Right renal cortex interstitium (tissue), 3 donors: ENCODE measurements around the gene QRFP. TPM values are rescaled to one million over a fixed set of nuclear protein-coding genes. Genes with fewer than 3 reads are reported as not detected.

ENCODE experiments used
- DNase-seq, 3 donors: peaks; one replicate each; pipeline ENCODE4 v3.0.0-alpha.2; 2013; ENCODE audit warnings: low read depth in 3 of 3, low spot score in 2 of 3
- polyA plus RNA-seq, 3 donors: library from polyadenylated mRNA; unstranded; fragments of 120-200 nt; gene quantifications; one replicate each; pipeline ENCODE4 v1.2.1, GENCODE V29; 2013; ENCODE audit not compliant: insufficient read length in 3 of 3

QRFP gene
- polyA plus RNA-seq, 3 donors = 0.47 to 0.69 (median 0.50) TPM

GRCh38 chr9:130934246-130934645 lies 37.6 kb upstream of the QRFP start:
- no peak for DNase-seq

DNA sequence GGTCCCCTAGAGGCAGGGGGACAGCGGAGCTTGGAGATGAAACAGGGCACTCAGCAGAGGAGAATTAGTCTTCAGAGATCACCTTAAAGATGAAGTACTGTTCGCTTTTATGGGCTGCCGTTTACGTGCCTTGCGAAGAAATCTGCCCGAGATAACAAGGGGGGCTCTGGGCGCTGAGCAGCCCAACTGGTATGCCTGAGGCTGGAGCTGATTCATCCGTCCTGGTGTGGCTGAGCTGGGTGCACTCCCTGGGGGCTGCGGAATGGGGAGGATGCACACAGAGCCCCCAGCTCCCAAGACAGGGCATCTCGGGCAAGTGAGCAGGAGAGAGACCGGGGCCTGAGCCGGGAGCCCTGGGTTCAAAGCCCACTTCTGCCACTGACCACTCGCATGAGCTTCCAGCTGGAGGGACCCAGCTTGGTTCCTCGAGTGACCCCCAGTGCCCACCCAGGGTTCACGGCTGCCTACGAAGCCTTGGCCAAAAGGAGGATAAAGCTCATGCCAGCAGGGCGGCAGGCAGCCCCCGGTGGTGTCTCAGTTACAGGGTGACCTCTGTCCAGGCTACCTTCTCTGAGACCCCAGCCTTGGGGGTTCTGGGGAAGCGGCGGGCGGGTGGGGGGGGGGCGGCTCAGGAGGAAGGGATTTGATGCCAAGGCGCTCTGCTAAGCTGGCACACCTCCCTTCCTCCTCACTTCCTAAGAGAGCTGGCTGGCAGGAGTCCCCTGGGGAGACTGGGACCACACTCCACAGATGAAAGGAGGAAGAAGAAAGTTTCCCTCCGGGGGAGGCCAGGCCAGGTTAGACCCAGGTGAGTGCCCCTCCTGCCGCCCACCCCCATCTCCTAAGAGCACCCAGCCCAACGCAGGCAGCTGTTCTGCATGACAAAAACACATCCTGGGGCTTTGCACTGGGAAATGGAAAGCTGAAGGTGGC lies 36.8 kb upstream of the QRFP start:
- DNase-seq = no peak

- no peak for DNase-seq
Observed at GRCh38 chr9:130932255-130933079, 35.9 kb upstream of the QRFP start.

GRCh38 chr9:130931508-130932254 lies 35.1 kb upstream of the QRFP start:
- no peak for DNase-seq

GRCh38 chr9:130930804-130931349 lies 34.3 kb upstream of the QRFP start:
- DNase-seq = no peak

- DNase-seq = no peak
Observed at GRCh38 chr9:130930132-130930803, 33.7 kb upstream of the QRFP start.

DNA sequence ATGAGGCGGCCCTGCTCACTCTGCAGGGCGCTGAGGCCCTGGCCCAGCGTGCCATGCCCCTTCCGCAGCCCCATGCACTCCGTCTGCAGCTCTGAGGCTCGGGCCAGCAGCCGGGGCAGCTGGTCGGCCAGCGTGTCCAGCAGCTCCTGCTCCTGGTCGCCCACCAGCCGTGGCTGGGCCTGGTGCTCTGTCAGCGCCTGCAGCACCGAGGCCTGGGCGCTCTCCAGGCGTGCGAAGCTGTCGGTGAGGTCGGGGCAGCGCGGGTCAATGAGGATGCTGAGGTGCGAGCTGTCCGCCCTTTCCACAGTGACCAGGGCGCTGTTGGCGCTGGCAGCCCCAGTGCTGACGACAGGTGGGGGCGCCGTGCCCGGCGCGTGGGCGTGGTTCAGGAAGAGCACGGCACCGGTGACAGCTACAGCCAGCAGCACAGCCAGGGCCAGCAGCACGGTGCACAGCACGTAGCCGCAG lies 33.0 kb upstream of the QRFP start:
- no peak for DNase-seq

GRCh38 chr9:130927995-130928900 lies 31.6 kb upstream of the QRFP start:
- no peak for DNase-seq

- no peak for DNase-seq
Observed at GRCh38 chr9:130927338-130927737, 30.7 kb upstream of the QRFP start.

- no peak for DNase-seq
Observed at GRCh38 chr9:130925050-130925678, 28.6 kb upstream of the QRFP start.

GRCh38 chr9:130924448-130924788 lies 27.8 kb upstream of the QRFP start:
- DNase-seq = no peak

DNA sequence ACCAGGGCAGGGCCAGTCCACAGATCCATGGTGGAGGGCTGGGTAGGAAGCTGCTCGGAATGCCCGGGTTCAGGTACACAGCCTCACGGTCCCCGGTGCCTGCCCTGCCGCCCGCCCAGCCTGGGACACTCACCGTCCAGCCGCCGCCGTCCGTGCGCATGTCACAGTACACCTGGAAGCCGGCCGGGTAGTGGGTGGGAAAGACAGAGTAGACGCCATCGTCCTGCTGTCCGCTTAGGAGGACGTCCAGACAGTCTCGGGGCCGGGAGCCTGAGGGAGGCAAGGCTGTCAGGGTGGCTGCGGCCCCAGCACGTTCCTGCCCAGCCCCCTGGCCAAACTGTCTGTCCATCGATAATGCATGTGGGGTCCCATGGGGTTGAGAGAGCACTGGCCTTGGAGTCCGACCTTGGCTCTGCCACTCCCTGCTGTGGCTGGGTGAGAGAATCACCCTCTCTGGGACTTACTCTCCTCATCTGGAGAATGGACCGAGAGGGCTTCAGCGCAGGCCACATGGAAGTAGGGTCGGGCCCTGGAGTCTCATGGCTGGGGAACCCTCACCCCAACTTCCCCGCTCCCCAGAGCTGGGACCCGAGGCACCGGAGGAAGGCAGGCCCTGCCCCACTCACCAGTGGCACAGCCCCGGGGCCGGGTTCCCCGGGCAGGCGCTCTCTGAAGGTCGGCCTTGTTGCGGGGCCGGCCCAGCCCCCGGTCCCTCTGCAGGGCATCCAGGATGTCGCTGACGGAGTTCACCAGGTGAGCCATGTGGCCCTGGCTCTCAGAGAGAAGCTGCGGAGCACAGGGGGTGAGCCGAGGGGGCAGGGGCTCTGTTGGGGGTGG lies 27.2 kb upstream of the QRFP start:
- no peak for DNase-seq

DNA sequence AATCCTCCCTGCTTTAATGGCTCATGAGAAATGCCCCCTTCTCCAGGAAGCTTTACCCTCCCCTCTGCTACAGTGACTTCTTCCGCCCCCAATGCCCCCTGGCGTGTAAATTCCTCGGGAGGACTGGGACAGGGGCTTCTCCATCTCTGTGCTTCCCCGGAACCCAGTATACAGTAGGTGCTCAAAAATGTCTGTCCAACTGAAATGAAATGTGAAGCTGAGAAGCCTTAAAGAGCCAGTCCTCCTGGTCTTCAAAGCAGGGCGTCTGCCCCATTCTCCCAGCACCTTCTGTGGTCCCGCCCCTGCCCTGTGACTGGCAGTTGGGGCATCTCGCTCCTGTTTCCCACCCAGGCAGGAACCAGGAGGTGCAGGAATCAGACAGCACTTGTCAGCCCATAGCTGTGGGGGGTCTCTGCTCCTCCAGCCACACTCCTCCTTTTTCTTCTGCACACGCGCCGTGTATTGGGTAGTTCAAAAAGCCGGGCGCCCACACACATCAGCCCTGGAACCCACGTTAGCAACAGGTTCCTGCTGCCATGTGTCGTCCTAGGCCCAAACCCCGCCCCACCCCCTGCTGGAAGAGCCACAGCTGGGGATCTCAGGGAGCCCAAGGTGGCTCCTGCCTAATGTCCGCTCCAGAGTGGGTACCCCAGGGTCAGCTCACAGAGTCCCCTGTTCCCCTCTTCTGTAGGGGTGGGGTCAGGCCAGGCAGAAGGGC lies 26.4 kb upstream of the QRFP start:
- no peak for DNase-seq

- no peak for DNase-seq
Observed at GRCh38 chr9:130921989-130922892, 25.6 kb upstream of the QRFP start.

GRCh38 chr9:130921300-130921988 lies 24.8 kb upstream of the QRFP start:
- DNase-seq = no peak
